HG03469 (cell line): ENCODE data around the gene HIKESHI.
"Not testable (repeated sequence)": the region's sequence is repeated elsewhere in the genome, so short reads cannot be mapped to it uniquely, and the experiment has no call there.

Experiments used
- ATAC-seq: cut with Tn5 transposase; IDR thresholded peaks from one replicate; pipeline ENCODE4 v1.9.1; 2021; ENCODE audit warnings: mild to moderate bottlenecking, moderate library complexity, moderate number of reproducible peaks; ENCODE audit not compliant: unreplicated experiment

HIKESHI gene, protein sequence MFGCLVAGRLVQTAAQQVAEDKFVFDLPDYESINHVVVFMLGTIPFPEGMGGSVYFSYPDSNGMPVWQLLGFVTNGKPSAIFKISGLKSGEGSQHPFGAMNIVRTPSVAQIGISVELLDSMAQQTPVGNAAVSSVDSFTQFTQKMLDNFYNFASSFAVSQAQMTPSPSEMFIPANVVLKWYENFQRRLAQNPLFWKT

DNA sequence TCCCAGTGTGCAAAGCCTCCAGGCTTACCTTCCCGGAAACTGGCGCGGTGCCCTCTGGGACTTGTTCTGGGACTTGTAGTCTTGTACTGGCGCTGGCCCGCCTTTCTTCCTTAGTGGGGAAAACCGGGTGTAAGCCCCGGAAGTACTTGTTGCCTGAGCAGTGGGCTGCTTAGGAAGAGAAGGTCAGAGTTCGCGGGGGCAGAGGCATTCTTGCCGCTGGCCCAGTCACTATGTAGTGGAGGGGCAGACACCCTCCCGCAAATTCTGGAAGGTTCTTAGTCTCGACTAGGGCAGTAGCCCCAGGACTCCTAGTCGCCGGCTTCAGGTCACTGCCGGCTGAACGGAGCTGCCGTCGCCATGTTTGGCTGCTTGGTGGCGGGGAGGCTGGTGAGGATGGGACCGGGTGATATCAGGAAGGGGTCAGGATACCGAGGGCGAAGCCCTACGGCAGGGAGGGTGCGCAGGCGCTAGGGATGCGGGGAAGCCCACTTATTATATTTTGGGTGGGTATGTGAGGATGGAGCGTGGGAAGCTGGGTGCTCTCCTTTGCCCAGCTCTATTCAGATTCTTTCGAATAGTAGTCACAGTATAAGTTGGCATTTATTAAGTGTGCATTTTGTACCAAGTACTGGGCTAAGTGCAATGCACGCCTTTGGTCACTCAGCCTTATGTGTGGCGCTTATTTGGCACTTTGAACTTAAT lies at the start of gene HIKESHI:
Gene HIKESHI, plus strand, starts transcription at position 149 of the 702 bp plus-strand sequence. Its CDS starts 209 bp downstream, at position 358.
- ATAC-seq, result peak; percentile 96

DNA sequence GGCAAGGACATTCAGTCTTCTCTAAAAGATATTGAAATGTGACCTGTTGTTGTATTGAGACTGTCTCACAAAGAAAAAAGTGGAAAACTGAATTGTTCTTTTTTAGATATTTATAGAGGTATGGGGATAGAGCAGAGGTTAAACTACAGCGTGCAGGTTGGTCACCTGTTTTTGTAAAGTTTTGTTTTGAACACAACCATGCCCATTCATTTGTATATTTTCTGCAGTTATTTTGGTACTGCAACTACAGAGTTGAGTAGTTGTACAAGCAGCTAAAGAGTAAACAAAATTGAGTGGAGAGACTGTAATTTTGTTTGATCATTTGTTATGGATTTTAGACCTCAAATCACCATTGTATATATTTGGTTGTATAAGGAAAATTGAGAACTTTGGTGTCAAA lies 46.1 kb upstream of the HIKESHI start:
- ATAC-seq, result peak; percentile 94

DNA sequence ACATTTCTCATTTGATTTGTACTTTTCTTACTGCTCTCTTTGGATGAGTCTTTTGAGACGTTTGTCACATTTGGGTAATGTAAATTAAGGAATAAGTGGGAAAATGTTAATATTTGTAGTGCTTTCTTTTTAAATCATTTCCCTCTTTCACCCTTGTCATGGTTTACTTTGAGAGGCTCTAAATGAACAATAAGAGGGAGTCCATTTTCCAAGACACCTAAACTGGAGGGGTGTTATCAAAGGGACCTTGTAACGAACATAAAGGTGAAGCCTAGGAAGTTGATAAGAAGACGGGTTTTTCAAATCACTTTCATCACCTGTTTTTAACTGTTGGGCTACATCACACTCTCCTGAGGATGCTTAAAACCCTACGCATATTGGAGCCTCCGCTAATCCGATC lies 45.4 kb upstream of the HIKESHI start:
- no peak for ATAC-seq

DNA sequence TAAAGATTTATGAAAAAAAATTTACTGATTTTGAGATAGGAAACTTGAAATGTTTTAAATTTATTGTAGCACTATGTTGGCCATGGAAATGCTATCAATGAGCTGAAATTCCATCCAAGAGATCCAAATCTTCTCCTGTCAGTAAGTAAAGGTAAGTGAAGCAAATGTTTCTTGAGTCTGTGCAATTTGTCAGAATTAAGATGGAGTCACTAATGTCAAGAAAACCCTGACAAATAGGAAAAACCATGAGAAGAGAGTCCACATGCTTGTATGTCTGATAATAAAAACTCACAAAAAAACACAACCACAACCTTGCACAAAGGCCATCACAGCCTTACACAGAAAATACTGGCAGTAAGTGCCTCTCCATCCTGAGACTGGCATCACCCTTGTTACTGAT lies 44.6 kb upstream of the HIKESHI start:
- no peak for ATAC-seq

DNA sequence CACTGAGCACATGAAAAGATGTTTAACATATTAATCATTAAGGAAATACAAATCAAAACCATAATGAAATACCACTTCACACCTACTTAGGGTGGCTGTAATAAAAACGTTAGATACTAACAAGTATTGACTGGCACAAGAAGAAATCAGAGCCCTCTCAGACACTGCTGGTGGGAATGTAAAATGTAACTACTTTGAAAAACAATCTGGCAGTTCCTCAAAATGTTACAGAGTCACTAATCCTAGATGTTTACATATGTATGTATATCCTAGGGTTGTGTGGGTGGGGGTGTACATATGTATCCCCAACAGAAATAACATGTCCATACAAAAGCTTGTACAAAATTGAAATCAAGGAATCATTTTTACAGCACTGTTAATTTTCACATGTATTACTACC lies 42.3 kb upstream of the HIKESHI start:
- no peak for ATAC-seq

DNA sequence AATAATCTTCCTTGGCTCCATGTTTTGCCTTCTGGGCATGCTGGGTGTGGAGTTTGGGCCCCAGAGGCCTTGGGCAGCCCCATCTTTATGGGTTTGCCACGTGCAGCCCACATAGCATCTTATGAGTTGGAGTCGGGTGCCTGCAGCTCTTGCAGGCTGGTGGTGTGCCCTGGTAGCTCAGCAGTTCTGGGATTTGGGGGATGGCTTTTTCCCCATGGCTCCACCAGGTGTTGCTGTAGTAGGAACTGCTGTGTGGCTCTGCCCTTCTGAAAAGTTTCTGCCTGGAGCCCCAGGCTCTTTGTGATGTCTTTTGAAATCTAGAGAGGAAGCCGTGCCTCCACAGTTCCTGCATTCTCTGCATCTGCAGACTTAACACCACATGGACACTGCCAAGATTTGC lies 40.7 kb upstream of the HIKESHI start:
- ATAC-seq, result no peak

DNA sequence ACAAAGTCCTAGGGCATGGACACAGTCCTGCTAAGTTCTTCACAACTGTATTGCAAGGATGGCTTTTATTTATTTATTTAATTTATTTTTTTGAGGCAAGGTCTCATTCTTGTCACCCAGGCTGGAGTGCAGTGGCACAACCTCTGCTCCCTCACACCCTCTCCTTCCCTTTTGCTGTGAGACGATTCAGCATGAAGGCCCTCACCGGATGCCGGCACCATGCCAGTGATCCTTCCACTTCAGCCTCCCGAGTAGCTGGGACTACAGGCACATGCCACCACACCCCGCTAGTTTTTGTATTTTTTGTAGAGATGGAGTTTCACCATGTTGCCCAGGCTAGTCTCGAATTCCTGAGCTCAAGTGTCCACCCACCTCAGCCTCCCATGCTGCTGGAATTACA lies 39.7 kb upstream of the HIKESHI start:
- no peak for ATAC-seq

DNA sequence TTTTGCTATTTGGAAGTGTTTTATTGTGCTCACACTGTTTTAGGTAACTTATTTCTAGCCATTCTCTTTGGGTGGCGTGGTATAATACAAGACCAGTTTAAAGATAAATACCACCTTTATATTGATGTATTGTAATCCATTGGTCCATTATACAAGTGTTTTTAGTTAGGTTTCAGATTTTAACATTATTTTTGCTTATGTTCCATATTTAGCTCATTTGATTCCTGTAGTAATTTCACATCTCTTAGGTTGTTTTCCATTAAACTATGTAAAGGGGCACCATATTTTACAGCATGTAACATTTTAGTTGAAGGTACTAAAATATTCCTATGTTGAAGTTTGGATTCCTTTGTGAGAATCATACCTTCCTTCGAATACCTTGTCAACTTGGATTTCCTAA lies 37.4 kb upstream of the HIKESHI start:
- no peak for ATAC-seq

DNA sequence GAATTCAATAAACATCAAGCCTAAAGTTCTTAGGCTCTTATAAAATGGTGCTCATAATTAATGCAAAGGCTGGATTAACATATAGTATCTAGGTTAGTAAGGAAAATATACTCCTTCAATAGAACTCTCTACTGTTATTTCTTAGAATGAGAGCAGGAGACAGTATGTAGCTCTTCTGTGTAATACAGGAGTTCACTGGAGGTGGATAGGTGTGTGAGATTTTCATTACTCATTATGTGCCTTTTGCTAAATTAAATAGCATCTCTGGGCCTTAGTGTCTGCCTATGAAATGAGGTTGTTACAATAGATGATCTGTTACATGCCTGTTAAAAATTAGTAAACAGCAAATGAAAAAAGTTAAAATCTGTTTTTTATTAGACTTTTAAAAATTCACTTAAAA lies 36.8 kb upstream of the HIKESHI start:
- ATAC-seq, result no peak

DNA sequence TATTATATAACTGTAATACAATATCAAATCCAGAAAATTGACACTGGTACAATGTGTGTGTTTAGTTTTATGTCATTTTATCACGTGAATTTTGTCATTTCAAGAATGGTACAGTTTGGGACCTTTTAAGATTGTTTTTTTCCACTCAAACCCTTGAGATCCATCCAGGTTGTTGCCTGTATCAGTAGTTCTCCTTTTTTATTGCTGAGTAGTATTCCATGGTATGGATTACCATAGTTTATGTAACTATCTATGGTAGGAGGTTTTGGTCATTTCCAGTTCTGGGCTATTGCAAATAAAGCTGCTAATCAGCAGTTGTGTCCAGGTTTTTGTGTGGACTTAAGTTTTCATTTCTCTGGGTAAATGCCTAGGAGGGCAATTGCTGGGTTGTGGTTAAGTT lies 32.4 kb upstream of the HIKESHI start:
- ATAC-seq, result no peak

DNA sequence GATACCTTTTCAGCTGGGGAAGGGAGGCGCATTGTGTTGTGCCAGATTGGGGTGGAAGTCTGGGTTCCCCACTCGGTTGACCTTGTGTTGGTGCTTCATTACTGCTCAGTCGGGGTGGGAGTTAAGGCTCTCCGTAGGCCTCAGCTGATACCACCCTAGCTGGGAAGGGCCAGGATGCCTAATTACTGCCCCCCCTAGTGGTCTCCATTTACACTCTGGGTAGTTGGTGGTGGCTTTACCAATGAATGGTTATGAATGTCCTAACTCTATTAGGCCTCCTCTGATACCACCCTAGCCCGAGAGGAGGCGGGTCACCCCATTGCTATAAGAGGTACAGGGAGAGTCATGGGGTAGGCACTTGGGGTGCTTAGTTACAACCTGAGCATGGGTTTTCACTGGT lies 27.5 kb upstream of the HIKESHI start:
- ATAC-seq, result no peak

DNA sequence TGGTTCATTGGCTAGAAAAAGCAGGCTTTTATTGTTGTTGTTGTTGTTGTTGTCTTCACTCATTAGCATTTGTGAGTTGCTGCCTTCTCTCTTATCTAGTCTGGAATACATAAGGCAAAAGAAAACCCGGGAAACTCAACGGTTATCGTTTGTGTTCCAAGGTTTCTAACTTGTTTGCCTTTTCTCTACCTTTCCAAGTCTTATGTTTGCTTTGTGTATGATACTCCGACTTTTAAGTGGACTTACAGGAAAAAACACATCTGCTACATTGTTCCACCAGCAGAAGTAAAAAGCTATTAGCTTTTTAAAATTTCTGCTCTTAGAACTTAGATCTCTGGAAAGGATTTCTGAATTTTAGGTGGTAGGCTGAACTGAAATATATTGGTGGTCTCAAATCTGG lies 27.0 kb upstream of the HIKESHI start:
- no peak for ATAC-seq

DNA sequence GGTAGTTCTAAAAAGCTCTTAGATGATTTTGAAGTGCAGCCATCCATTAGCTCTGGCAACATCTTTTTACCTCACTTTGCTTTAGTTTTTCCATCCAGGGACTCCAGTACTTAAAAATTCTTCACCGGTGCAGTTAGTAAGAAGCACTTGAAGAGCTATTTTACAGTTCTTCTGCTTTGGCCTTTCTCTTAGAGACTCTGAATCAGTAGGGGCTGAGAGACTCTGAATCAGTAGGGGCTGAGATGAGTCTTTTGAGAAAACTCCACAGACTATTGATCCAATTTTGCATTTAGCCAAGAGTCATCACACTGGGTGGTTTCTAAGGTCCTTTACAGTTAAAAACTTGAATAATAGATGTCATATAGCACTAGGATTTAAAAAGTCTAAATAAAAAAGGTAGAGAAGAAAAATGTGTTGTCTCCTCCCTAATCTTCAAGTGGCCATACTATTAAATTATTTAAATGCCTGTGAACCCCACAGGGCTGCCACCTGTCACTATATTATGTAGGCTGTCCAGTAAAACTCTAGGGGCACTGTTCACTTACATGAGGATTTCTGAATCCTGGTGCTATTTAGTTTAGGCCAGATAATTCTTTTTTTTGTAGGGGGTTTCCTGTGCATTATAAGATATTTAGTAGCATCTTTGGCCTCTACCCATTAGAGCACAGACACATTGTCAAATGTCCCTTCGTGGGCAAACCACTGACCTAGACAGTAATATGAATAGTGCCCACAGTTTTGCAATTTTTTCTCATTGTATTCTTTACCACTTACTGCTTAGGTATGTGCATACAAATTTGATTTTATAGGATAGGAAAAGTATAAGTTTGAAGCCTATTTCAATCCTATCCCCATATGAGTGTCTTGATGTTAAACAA lies 26.3 kb upstream of the HIKESHI start:
- no peak for ATAC-seq

DNA sequence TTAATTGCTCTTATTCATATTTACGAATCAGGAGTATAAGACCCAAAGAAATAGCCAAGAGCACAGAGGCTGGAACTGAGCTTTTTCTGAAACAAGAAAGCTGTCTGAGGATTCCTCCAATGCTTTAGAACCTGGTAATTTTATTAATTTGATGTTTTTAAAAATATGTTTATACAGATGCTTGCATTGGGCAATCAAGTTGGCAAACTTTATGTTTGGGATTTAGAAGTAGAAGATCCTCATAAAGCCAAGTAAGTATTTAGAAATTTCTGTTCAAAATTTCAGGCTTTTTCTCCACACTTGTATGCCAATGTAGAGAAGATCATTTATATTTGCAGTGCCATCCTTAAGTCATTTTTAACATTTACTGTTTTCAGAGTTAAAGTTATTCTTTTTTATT lies 24.3 kb upstream of the HIKESHI start:
- no peak for ATAC-seq

DNA sequence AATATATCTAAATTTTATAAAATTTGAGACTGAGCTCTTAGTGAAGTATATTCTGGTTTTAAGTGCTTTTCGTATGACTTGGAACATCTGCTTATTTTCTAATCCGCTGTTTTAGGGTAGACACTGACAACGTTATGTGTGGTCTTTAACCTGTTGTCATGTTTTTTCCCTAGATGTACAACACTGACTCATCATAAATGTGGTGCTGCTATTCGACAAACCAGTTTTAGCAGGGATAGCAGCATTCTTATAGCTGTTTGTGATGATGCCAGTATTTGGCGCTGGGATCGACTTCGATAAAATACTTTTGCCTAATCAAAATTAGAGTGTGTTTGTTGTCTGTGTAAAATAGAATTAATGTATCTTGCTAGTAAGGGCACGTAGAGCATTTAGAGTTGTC lies 23.8 kb upstream of the HIKESHI start:
- ATAC-seq, result no peak

DNA sequence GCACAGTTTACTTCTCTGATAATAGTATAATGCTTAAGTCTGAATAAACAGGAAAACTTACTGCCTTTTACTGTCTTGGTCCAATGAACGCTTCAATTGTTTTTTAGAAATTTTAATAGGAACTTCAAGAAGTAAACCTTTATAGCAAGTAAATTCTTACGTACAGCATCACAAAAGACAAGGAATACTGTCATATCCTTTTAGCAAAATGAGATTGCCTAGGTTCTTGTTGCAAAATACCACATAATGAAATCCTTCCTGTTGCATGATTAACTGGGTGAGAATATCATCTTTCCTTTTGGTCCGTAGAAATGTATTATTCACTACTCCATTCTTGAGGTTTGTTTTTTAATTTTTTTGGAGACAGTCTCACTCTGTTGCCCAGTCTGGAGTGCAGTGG lies 22.3 kb upstream of the HIKESHI start:
- ATAC-seq, result no peak

DNA sequence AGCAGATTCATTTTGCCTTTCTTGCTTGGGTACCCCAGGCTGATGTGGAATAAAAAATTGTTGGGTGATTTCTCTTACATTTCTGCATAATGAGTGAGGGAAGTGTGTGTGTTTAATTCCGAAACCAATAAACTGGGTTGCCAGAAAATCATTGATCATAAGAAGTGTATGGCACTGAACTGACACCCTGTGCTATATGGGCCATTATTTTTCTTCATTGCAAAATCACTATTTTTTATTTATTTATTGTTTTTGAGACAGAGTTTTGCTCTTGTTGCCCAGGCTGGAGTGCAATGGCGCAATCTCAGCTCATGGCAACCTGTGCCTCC lies 14.6 kb upstream of the HIKESHI start:
- ATAC-seq, result peak; percentile 2

DNA sequence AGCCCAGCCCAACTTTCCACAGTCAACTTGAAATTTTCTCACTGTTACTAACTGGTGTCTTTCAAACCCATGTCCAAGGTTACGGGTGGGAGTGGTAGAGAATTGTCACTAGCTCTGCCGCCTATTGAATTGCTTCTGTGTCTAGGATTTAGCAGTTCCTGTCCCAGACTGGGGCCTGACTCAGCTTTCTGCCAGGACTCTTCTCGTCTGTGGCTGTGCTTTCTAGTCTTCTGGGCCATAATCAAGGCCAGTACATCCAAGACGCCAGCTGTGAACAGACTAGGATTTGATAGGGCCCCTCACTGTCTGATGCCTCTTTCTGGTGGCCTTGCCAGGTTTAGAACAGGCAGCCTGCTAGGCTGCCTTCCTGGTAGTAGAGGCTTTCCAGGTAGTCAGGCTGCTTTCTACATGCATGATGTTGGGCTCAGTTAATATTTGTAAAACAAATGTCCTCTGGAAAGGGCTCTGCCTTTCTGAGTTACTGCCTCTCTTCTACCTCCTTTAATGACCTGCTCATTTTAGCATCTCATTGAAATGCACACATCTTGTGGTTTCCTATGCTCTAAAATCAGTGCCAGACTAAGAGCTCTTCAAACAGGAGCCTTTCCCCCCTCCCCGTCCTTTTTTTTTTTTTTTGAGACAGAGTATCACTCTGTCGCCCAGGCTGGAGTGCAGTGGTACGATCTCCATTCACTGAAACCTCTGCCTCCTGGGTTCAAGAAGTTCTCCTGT lies 13.1 kb upstream of the HIKESHI start:
- ATAC-seq, result no peak

DNA sequence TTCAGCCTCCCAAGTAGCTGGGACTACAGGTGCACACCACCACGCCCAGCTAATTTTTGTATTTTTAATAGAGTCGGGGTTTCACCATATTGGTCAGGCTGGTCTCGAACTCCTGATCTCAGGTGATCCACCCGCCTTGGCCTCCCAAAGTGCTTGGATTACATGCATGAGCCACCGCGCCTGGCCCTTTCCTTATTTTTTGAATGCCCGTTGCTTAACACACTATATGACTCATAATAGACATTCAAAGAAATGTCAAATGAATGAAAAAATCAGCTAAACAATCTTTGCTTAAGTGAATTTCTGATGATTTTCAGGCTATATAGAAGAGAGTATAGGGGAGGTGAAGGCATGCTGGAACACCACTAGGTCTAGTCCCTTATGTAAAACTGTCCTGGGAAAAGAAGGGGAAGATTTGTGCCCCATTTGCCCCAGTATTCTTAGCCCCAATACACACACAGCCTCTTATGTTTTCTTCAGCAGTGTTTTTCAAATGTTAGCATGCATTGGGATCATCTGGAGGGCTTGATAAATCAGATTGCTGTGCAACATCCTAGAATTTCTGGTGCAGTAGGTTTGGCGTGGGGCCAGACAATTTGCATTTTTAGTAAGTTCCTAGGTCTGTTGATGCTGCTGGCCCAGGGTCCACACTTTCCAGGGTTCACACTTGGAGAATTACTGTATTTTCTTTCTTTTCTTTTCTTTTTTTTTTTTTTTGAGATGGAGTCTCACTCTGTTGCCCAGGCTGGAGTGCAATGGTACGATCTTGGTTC lies 12.3 kb upstream of the HIKESHI start:
- not testable (repeated sequence) for ATAC-seq

DNA sequence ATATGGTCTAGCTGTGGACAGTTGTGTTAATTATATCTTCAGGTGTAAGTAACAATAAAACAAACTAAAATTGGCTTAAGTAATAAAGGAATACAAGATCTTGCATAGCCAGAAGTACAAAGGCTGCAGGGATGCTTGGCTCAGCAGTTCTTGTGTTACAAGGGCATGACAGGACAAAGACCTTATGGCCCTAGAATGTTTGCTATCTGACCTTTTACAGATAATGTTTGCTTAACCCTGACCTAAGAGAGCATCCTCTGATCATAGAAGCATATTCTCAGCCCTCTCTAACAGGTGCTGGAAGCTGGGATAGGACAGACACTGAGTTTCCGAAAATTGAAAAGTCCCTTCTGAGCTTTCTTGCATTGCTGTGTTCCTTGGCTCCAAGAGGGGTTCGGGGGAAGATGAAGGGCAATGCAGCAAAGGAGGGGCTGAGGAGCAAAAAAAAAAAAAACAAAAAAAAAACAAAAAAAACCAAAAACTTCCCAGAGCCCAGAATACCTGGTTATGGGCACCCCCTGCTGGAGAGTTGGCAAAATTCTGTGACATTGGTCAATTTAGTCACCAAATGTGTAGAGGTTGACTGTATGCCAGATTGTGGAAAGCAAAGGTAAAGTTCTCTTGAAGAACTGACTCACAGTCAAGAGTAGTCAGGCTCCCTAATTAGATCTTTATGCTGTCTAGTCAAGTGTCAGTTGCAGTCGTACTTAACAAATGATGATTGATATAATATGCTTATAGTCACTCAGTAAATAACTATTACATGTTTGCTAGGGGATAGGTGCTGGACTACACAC lies 10.4 kb upstream of the HIKESHI start:
- no peak for ATAC-seq
